IMR-90 (cell line): ENCODE measurements around the gene KY. TPM values are rescaled to one million over a fixed set of nuclear protein-coding genes. Genes with fewer than 3 reads are reported as not detected.

Source experiments
- ATAC-seq: fragments of 200-7000 bp; cut with Tn5 transposase; 2 replicates; pipeline ENCODE4 v1.9.1; 2020; ENCODE audit warnings: low read depth, mild to moderate bottlenecking, moderate library complexity
- BruUV-seq: library from RNA; stranded (reverse); fragments of 400-500 nt; replicated peaks from 2 replicates; lab custom pipeline; 2021; lab: Mats Ljungman, UMichigan
- CTCF ChIA-PET: fragments of 300-600 bp; formaldehyde crosslinking; extraction: SDS; loops from one replicate; lab custom pipeline; 2021; ENCODE audit warnings: antibody characterized with exemption; lab: Yijun Ruan, JAX
- POLR2A ChIA-PET: fragments of 300-600 bp; sonication (Branson Sonifier 250); formaldehyde crosslinking; loops from one replicate; lab custom pipeline; 2022; ENCODE audit warnings: antibody characterized with exemption; ENCODE audit not compliant: unreplicated experiment; lab: Charles Lee
- DNase-seq: peaks from one replicate; pipeline ENCODE4 v3.0.0; 2013
- H2AFZ ChIP-seq: replicated peaks from 2 replicates; pipeline ENCODE3; 2013; ENCODE audit warnings: low read length, mild to moderate bottlenecking; ENCODE audit not compliant: poor library complexity
- H2AK5ac ChIP-seq: 2 replicates; pipeline ENCODE4 v1.6.1; 2013; ENCODE audit warnings: low read depth, low read length, inconsistent platforms
- H2AK9ac ChIP-seq: replicated peaks from 2 replicates; pipeline ENCODE3; 2013; ENCODE audit warnings: mild to moderate bottlenecking, low read depth, low read length, moderate library complexity; ENCODE audit not compliant: poor library complexity
- H2BK120ac ChIP-seq: 2 replicates; pipeline ENCODE4 v1.6.1; 2013; ENCODE audit warnings: low read depth, low read length, inconsistent platforms
- H2BK15ac ChIP-seq: 3 replicates; pipeline ENCODE4 v1.6.1; 2013; ENCODE audit warnings: low read depth, low read length, inconsistent platforms
- H2BK20ac ChIP-seq: 2 replicates; pipeline ENCODE4 v1.6.1; 2013; ENCODE audit warnings: low read depth, mild to moderate bottlenecking, inconsistent platforms, low read length, moderate library complexity
- H2BK5ac ChIP-seq: 2 replicates; pipeline ENCODE4 v1.6.1; 2013; ENCODE audit warnings: mild to moderate bottlenecking, low read depth, low read length, inconsistent platforms; ENCODE audit not compliant: poor library complexity, severe bottlenecking
- H3K14ac ChIP-seq: replicated peaks from 2 replicates; pipeline ENCODE4 v1.6.1; 2013; ENCODE audit warnings: low read depth, low read length, inconsistent platforms
- H3K18ac ChIP-seq: 2 replicates; pipeline ENCODE4 v1.6.1; 2013; ENCODE audit warnings: low read depth, low read length, control low read depth
- H3K23ac ChIP-seq: 2 replicates; pipeline ENCODE4 v1.6.1; 2013; ENCODE audit warnings: low read depth, low read length, inconsistent platforms
- H3K27ac ChIP-seq: 2 replicates; pipeline ENCODE4 v1.5.1; 2013; ENCODE audit warnings: mild to moderate bottlenecking, control low read depth, low read length; ENCODE audit not compliant: insufficient read depth
- H3K27me3 ChIP-seq: 2 replicates; pipeline ENCODE4 v1.6.1; 2013; ENCODE audit warnings: low read length; ENCODE audit not compliant: control insufficient read depth, insufficient read depth
- H3K36me3 ChIP-seq: 2 replicates; pipeline ENCODE4 v1.6.1; 2013; ENCODE audit warnings: low read length, mixed read lengths; ENCODE audit not compliant: control insufficient read depth, insufficient read depth
- H3K4ac ChIP-seq: 2 replicates; pipeline ENCODE4 v1.6.1; 2013; ENCODE audit warnings: low read depth, low read length, inconsistent platforms
- H3K4me1 ChIP-seq: 2 replicates; pipeline ENCODE4 v1.6.1; 2013; ENCODE audit warnings: low read length, mixed read lengths; ENCODE audit not compliant: control insufficient read depth, insufficient read depth
- H3K4me2 ChIP-seq: 2 replicates; pipeline ENCODE4 v1.6.1; 2013; ENCODE audit warnings: low read depth, mild to moderate bottlenecking, control low read depth, low read length, moderate library complexity
- H3K4me3 ChIP-seq: 2 replicates; pipeline ENCODE4 v1.5.1; 2013; ENCODE audit warnings: low read depth, mild to moderate bottlenecking, control low read depth, low read length, moderate library complexity; ENCODE audit not compliant: insufficient read depth
- H3K56ac ChIP-seq: 2 replicates; pipeline ENCODE4 v1.6.1; 2013; ENCODE audit warnings: low read length, inconsistent platforms; ENCODE audit not compliant: insufficient read depth; ENCODE audit errors: extremely low read depth
- H3K79me1 ChIP-seq, 2 experiments: 2 replicates each; pipeline ENCODE4 v1.6.1; 2013; ENCODE audit warnings: low read length in 2 of 2, inconsistent platforms in 1 of 2, low read depth in 1 of 2
- H3K9ac ChIP-seq: 2 replicates; pipeline ENCODE4 v1.6.1; 2013; ENCODE audit warnings: low read depth, low read length, control low read depth
- H3K9me1 ChIP-seq: 2 replicates; pipeline ENCODE4 v1.6.1; 2013; ENCODE audit warnings: low read length, inconsistent platforms; ENCODE audit not compliant: insufficient read depth
- H3K9me3 ChIP-seq: 2 replicates; pipeline ENCODE4 v1.6.1; 2013; ENCODE audit warnings: low read length; ENCODE audit not compliant: control insufficient read depth, insufficient read depth
- H4K20me1 ChIP-seq: 2 replicates; pipeline ENCODE4 v1.6.1; 2013; ENCODE audit warnings: low read length, inconsistent platforms; ENCODE audit not compliant: insufficient read depth
- H4K5ac ChIP-seq: 2 replicates; pipeline ENCODE4 v1.6.1; 2013; ENCODE audit warnings: mild to moderate bottlenecking, low read depth, low read length, control low read depth
- H4K8ac ChIP-seq, 2 experiments: 2 replicates each; pipeline ENCODE4 v1.6.1; 2013; ENCODE audit warnings: low read depth in 2 of 2, low read length in 2 of 2, control low read depth in 1 of 2, inconsistent platforms in 1 of 2
- H4K91ac ChIP-seq: 2 replicates; pipeline ENCODE4 v1.6.1; 2013; ENCODE audit warnings: low read depth, low read length, inconsistent platforms; ENCODE audit not compliant: insufficient read depth
- BHLHE40 ChIP-seq: fragments of 150-350 bp; IDR thresholded peaks from 2 replicates; pipeline ENCODE4 v1.6.1; 2016; ENCODE audit warnings: mild to moderate bottlenecking, low read depth, low read length
- CEBPB ChIP-seq: IDR thresholded peaks from 2 replicates; pipeline ENCODE4 v1.6.1; 2012; ENCODE audit warnings: low read depth, low read length, improper control_type of control experiment
- CHD1 ChIP-seq: IDR thresholded peaks from 2 replicates; pipeline ENCODE4 v1.6.1; 2012; ENCODE audit warnings: low read depth, low read length, improper control_type of control experiment
- FOS ChIP-seq: fragments of 150-350 bp; IDR thresholded peaks from 2 replicates; pipeline ENCODE4 v1.6.1; 2016; ENCODE audit warnings: low read depth, low read length
- MAFK ChIP-seq: IDR thresholded peaks from 2 replicates; pipeline ENCODE4 v1.6.1; 2012; ENCODE audit warnings: low read depth, low read length, improper control_type of control experiment
- MAZ ChIP-seq: IDR thresholded peaks from 2 replicates; pipeline ENCODE4 v1.6.1; 2012; ENCODE audit warnings: low read depth, mild to moderate bottlenecking, low read length, improper control_type of control experiment, moderate library complexity, borderline replicate concordance
- MXI1 ChIP-seq: IDR thresholded peaks from 2 replicates; pipeline ENCODE4 v1.6.1; 2012; ENCODE audit warnings: low read depth, mild to moderate bottlenecking, low read length, moderate library complexity, borderline replicate concordance
- NFE2L2 ChIP-seq: fragments of 150-350 bp; IDR thresholded peaks from 2 replicates; pipeline ENCODE4 v1.6.1; 2016; ENCODE audit warnings: low read depth, mild to moderate bottlenecking, low read length
- POLR2A ChIP-seq: IDR thresholded peaks from 2 replicates; pipeline ENCODE4 v1.6.1; 2012; ENCODE audit warnings: mild to moderate bottlenecking, low read depth, low read length
- RAD21 ChIP-seq: IDR thresholded peaks from 2 replicates; pipeline ENCODE4 v1.6.1; 2012; ENCODE audit warnings: low read length, improper control_type of control experiment
- RCOR1 ChIP-seq: IDR thresholded peaks from 2 replicates; pipeline ENCODE4 v1.6.1; 2012; ENCODE audit warnings: mild to moderate bottlenecking, low read length, improper control_type of control experiment; ENCODE audit not compliant: insufficient replicate concordance
- RFX5 ChIP-seq: IDR thresholded peaks from 2 replicates; pipeline ENCODE4 v1.8.0; 2012; ENCODE audit warnings: low read depth, mild to moderate bottlenecking, low read length, moderate library complexity
- SMC3 ChIP-seq: fragments of 150-350 bp; IDR thresholded peaks from 2 replicates; pipeline ENCODE4 v1.6.1; 2016; ENCODE audit warnings: low read depth, mild to moderate bottlenecking, antibody characterized with exemption, low read length, moderate library complexity
- WGBS, 2 experiments: methylation state at CpG; one replicate each; pipeline versions ENCODE4 v1.1.5 to v1.1.7; 2013; ENCODE audit warnings: missing lambda C conversion rate in 2 of 2; ENCODE audit not compliant: insufficient read length in 1 of 2; ENCODE audit errors: extremely low coverage in 2 of 2; 5-methylcytosine and 5-hydroxymethylcytosine counted together
- dilution Hi-C: fragments of 300-500 bp; cut with HindIII; formaldehyde crosslinking; loops from one replicate; pipeline ENCODE4 v1.14.3; 2018; ENCODE audit warnings: low sequenced_read_pairs; ENCODE audit not compliant: unreplicated experiment
- in situ Hi-C: fragments of 300-500 bp; cut with MboI; formaldehyde crosslinking; loops from 3 replicates; pipeline ENCODE4 v1.14.3; 2019; ENCODE audit warnings: low sequenced_read_pairs, inconsistent platforms, mixed read lengths
- intact Hi-C: fragments of 100-400 bp; cut with micrococcal nuclease; formaldehyde crosslinking; loops from 2 replicates; pipeline ENCODE4 v1.10.0; 2022
- polyA plus RNA-seq, 3 experiments: library from polyadenylated mRNA; depleted of rRNA; stranded (reverse); fragments of >200 nt; gene quantifications; 2 replicates each; pipeline ENCODE4 v1.2.3, GENCODE V29; 2012; ENCODE audit warnings: low replicate concordance in 1 of 3
- total RNA-seq: library from RNA; depleted of rRNA; stranded (reverse); fragments of >200 nt; gene quantifications from 2 replicates; pipeline ENCODE4 v1.2.3, GENCODE V29; 2012
- TF ChIP-seq, protein P1 (sequence below): fragments of 150-350 bp; IDR thresholded peaks from 2 replicates; pipeline ENCODE4 v1.6.1; 2017; ENCODE audit warnings: mild to moderate bottlenecking, antibody characterized with exemption, low read length, low read depth
- TF ChIP-seq, protein P2 (sequence below): fragments of 150-350 bp; IDR thresholded peaks from 2 replicates; pipeline ENCODE4 v1.6.1; 2016; ENCODE audit warnings: low read depth, mild to moderate bottlenecking, low read length, moderate library complexity, borderline replicate concordance
- TF ChIP-seq, protein P3 (sequence below): conservative IDR thresholded peaks from 2 replicates; pipeline ENCODE4 v1.5.1; 2012; ENCODE audit warnings: mild to moderate bottlenecking, low read depth, low read length, improper control_type of control experiment

The KY gene
- total and polyA plus RNA-seq, 2 of the 4 experiments (the other 2 are of a cell fraction), result under 0.01 to 0.09 TPM

DNA sequence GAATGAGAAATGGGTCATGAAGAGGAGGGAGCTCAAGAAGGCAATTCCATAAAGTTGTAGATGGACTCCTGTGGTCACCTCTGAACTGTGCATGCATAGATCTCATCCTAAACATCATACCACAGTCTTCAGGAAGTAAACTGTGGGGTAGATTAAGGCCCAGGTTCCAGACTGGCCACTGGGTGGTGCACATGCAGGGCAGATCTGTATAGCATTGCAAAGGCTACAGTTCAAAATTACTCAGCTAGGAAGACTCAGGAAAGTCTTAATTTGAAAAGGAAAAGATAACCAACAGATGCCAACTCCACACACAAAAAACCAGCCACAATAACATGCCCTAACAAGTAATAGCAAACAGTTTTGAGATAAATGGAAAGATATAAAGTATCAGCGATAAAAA, 20.3 kb downstream of the KY start:
- Histone ChIP-seq H3K4me1 (no peaks in the 10 kb centered on the region), H2AK5ac (no peak overlapping the region), H3K27ac (no peak overlapping the region), H2BK120ac (no peak overlapping the region), H3K14ac (no peak overlapping the region), H2AFZ (no peak overlapping the region), H3K4me2 (no peak overlapping the region), H4K91ac (no peak overlapping the region), H3K9me3 (no peaks in the 10 kb centered on the region), H3K79me1 (no peaks in the 10 kb centered on the region), H3K4ac (no peak overlapping the region), H4K8ac (no peak overlapping the region), H2BK5ac (no peak overlapping the region), H4K20me1 (no peaks in the 10 kb centered on the region), H2BK15ac (no peak overlapping the region), H3K9me1 (no peaks in the 10 kb centered on the region), H2AK9ac (no peak overlapping the region), H4K5ac (no peak overlapping the region), H3K23ac (no peak overlapping the region), H2BK20ac (no peak overlapping the region), H3K9ac (no peak overlapping the region), H3K56ac (no peak overlapping the region), H3K18ac (no peak overlapping the region), H3K27me3 (peaks cover 3% of the 10 kb centered on the region; the same call in 1 of the 2 replicates), H3K36me3 (no peaks in the 10 kb centered on the region), H3K4me3 (no peak overlapping the region)
- in situ Hi-C loops (no loop called here), dilution Hi-C loops (no loop called here), intact Hi-C loops (no loop called here)
- ATAC-seq, result peak; percentile 70
- POLR2A ChIA-PET, result no interaction called here
- CTCF ChIA-PET, result interaction anchor here (1.2 kb wide), 1 partner anchor 9 kb away, joined by 3 read pairs; no protein-coding TSS in a partner anchor
- TF ChIP-seq RAD21, result peak; percentile 54
- TF ChIP-seq BHLHE40, result no peak
- TF ChIP-seq, protein P1, sequence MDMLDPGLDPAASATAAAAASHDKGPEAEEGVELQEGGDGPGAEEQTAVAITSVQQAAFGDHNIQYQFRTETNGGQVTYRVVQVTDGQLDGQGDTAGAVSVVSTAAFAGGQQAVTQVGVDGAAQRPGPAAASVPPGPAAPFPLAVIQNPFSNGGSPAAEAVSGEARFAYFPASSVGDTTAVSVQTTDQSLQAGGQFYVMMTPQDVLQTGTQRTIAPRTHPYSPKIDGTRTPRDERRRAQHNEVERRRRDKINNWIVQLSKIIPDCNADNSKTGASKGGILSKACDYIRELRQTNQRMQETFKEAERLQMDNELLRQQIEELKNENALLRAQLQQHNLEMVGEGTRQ, result no peak
- TF ChIP-seq FOS, result no peak
- no peak for TF ChIP-seq CHD1
- no peak for TF ChIP-seq RFX5
- TF ChIP-seq CEBPB, result no peak
- TF ChIP-seq MXI1, result no peak
- TF ChIP-seq, protein P2, sequence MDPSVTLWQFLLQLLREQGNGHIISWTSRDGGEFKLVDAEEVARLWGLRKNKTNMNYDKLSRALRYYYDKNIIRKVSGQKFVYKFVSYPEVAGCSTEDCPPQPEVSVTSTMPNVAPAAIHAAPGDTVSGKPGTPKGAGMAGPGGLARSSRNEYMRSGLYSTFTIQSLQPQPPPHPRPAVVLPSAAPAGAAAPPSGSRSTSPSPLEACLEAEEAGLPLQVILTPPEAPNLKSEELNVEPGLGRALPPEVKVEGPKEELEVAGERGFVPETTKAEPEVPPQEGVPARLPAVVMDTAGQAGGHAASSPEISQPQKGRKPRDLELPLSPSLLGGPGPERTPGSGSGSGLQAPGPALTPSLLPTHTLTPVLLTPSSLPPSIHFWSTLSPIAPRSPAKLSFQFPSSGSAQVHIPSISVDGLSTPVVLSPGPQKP, result no peak
- no peak for TF ChIP-seq NFE2L2
- TF ChIP-seq POLR2A, result no peak
- TF ChIP-seq, protein P3, sequence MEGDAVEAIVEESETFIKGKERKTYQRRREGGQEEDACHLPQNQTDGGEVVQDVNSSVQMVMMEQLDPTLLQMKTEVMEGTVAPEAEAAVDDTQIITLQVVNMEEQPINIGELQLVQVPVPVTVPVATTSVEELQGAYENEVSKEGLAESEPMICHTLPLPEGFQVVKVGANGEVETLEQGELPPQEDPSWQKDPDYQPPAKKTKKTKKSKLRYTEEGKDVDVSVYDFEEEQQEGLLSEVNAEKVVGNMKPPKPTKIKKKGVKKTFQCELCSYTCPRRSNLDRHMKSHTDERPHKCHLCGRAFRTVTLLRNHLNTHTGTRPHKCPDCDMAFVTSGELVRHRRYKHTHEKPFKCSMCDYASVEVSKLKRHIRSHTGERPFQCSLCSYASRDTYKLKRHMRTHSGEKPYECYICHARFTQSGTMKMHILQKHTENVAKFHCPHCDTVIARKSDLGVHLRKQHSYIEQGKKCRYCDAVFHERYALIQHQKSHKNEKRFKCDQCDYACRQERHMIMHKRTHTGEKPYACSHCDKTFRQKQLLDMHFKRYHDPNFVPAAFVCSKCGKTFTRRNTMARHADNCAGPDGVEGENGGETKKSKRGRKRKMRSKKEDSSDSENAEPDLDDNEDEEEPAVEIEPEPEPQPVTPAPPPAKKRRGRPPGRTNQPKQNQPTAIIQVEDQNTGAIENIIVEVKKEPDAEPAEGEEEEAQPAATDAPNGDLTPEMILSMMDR, result peak; percentile 51
- TF ChIP-seq MAZ, result no peak
- TF ChIP-seq MAFK, result no peak
- TF ChIP-seq SMC3, result peak; percentile 59
- no peak for TF ChIP-seq RCOR1
- WGBS, 2 experiments, result 100% methylated on average over 1 of the region's 1 CpG; no CpG with 5 or more reads in 1 of the 2 experiments
- no TSS peak for BruUV-seq
- DNase-seq, result peak; percentile 33
